Thyroid gland (tissue), 4 donors: Measurements from ENCODE around the gene TYK2. TPM values are rescaled to one million over a fixed set of nuclear protein-coding genes. Genes with fewer than 3 reads are reported as not detected.

Experiments
- DNase-seq, 2 donors: peaks; one replicate each; pipeline ENCODE4 v3.0.0-alpha.2; 2019
- H3K27ac ChIP-seq, 3 donors: fragments of 200-600 bp; sonication (generic); 1 replicate in 2 of 3; 2 replicates in 1 of 3; pipeline ENCODE4 v1.5.1; 2016 to 2019; ENCODE audit warnings: mild to moderate bottlenecking in 1 of 3, moderate library complexity in 1 of 3
- H3K27me3 ChIP-seq: fragments of 200-600 bp; sonication (generic); one replicate; pipeline ENCODE4 v1.5.1; 2019
- H3K36me3 ChIP-seq, 2 donors: fragments of 200-600 bp; sonication (generic); one replicate each; pipeline ENCODE4 v1.5.1; 2016 to 2019
- H3K4me1 ChIP-seq, 2 donors: fragments of 200-600 bp; sonication (generic); one replicate each; pipeline ENCODE4 v1.5.1; 2017 to 2019
- H3K4me3 ChIP-seq, 3 donors: fragments of 200-600 bp; sonication (generic); replicated peaks in 1 of 3; 1 replicate in 2 of 3; 2 replicates in 1 of 3; pipeline ENCODE4 v1.5.1; 2016; ENCODE audit warnings: mild to moderate bottlenecking in 1 of 3
- H3K9me3 ChIP-seq: fragments of 200-600 bp; sonication (generic); one replicate; pipeline ENCODE4 v1.5.1; 2017
- CTCF ChIP-seq, 6 experiments: fragments of 200-600 bp in 3 of 6; fragments of 450-650 bp in 3 of 6; sonication (generic) in 3 of 6; IDR thresholded peaks; one replicate each; pipeline ENCODE4 v1.5.1; 2016 to 2019; ENCODE audit warnings: antibody characterized with exemption in 6 of 6, mild to moderate bottlenecking in 2 of 6, inconsistent platforms in 1 of 6, moderate library complexity in 1 of 6
- POLR2A ChIP-seq, 2 donors: fragments of 450-650 bp; IDR thresholded peaks; one replicate each; pipeline ENCODE4 v1.6.1; 2017; ENCODE audit warnings: antibody characterized with exemption in 2 of 2, mild to moderate bottlenecking in 2 of 2, moderate library complexity in 1 of 2
- WGBS, 2 donors: methylation state at CpG; one replicate each; pipeline ENCODE4 v1.1.5; 2017; 5-methylcytosine and 5-hydroxymethylcytosine counted together
- intact Hi-C: fragments of 100-400 bp; cut with DNase I; formaldehyde crosslinking; loops from one replicate; pipeline ENCODE4 v1.15.1; 2023
- total RNA-seq, 4 donors: library from RNA; depleted of rRNA; stranded (reverse); fragments of >200 nt; gene quantifications; one replicate each; pipeline ENCODE4 v1.2.3, GENCODE V29; 2016

TYK2 gene
- total RNA-seq, 4 donors from 2014 or later: 59.1 to 127 (median 70.3) TPM

GRCh38 chr19:10334588-10335351, 45.6 kb downstream of the TYK2 start:
- DNase-seq: peak; percentile 97 to 98
- Histone ChIP-seq H3K4me3 (peak overlapping the region; percentile 16 to 75 (median 17)), H3K36me3 (peaks cover 2 to 9% of the 10 kb centered on the region in 2 donors), H3K27ac (peak overlapping the region; percentile 3 to 62 (median 18)), H3K9me3 (no peaks in the 10 kb centered on the region), H3K4me1 (peaks cover 11 to 24% of the 10 kb centered on the region in 2 donors), H3K27me3 (no peaks in the 10 kb centered on the region)
- 11 to 17% methylated on average over 9 to 36 of the region's 59 CpGs for WGBS, 2 donors
- intact Hi-C loops: loop anchor here (5.0 kb wide), 1 partner anchor 43 kb away; no protein-coding TSS in a partner anchor
- peak in 1 of 2 donors; percentile 74 for TF ChIP-seq POLR2A (IDR thresholded peaks at IDR 0.05)
- peak in 1 of 6 experiments; percentile 8 for TF ChIP-seq CTCF (IDR thresholded peaks at IDR 0.05)

GRCh38 chr19:10333758-10334587, 46.4 kb downstream of the TYK2 start:
- H3K36me3 ChIP-seq: peaks cover 10 to 17% of the 10 kb centered on the region in 2 donors
- no peak for TF ChIP-seq CTCF (IDR thresholded peaks at IDR 0.05)
- peak in 1 of 2 donors; percentile 42 for TF ChIP-seq POLR2A (IDR thresholded peaks at IDR 0.05)
- H3K9me3 ChIP-seq: no peaks in the 10 kb centered on the region
- peak overlapping the region; percentile 16 to 75 (median 17) for H3K4me3 ChIP-seq
- 8 to 20% methylated on average over 18 to 20 of the region's 44 CpGs for WGBS, 2 donors
- H3K27me3 ChIP-seq: no peaks in the 10 kb centered on the region
- intact Hi-C loops: no loop called here
- peak overlapping the region; percentile 3 to 86 (median 18) for H3K27ac ChIP-seq
- peaks cover 11 to 24% of the 10 kb centered on the region in 2 donors for H3K4me1 ChIP-seq
- no peak for DNase-seq

GRCh38 chr19:10332965-10333757, 47.2 kb downstream of the TYK2 start, which contains the start of gene RAVER1:
Gene RAVER1 (minus strand): TSS chr19:10333529. CDS start chr19:10333507, 22 bp downstream.
- intact Hi-C loops: no loop called here
- H3K4me1 ChIP-seq: peaks cover 11 to 24% of the 10 kb centered on the region in 2 donors
- peaks cover 18 to 25% of the 10 kb centered on the region in 2 donors for H3K36me3 ChIP-seq
- WGBS, 2 donors: 0 to 2% methylated on average over 24 to 37 of the region's 82 CpGs
- peak; percentile 97 to 98 for DNase-seq
- peak within 1 kb of the TSS; percentile 58 to 86 (median 72) for H3K27ac ChIP-seq
- H3K27me3 ChIP-seq: no peaks in the 10 kb centered on the region
- TF ChIP-seq CTCF (IDR thresholded peaks at IDR 0.05) (no peak), POLR2A (IDR thresholded peaks at IDR 0.05) (peak in 1 of 2 donors; percentile 65)
- H3K4me3 ChIP-seq: peak within 1 kb of the TSS; percentile 74 to 98 (median 75)
- H3K9me3 ChIP-seq: no peaks in the 10 kb centered on the region

GRCh38 chr19:10332158-10332964, 48.0 kb downstream of the TYK2 start:
- Histone ChIP-seq H3K27ac (peak overlapping the region in 1 of 3 donors; percentile 58), H3K9me3 (no peaks in the 10 kb centered on the region), H3K27me3 (no peaks in the 10 kb centered on the region), H3K4me3 (peak overlapping the region; percentile 74 to 98 (median 75)), H3K36me3 (peaks cover 26 to 33% of the 10 kb centered on the region in 2 donors), H3K4me1 (peaks cover 11 to 24% of the 10 kb centered on the region in 2 donors)
- TF ChIP-seq CTCF (IDR thresholded peaks at IDR 0.05): peak in 2 of 6 experiments; percentile 5 to 8
- TF ChIP-seq POLR2A (IDR thresholded peaks at IDR 0.05): no peak
- intact Hi-C loops: no loop called here
- no peak for DNase-seq
- WGBS, 2 donors: 35 to 46% methylated on average over 14 to 17 of the region's 18 CpGs
